Trophoblast cell (in vitro differentiated cells and primary cell): ENCODE data around the gene GRAMD2B.

Experiments
- DNase-seq, 2 donors: peaks; one replicate each; pipeline ENCODE4 v3.0.0-alpha.2; 2016
- H2AFZ ChIP-seq: 2 replicates; pipeline ENCODE4 v1.6.1; 2013; ENCODE audit warnings: low read length, moderate library complexity, mild to moderate bottlenecking; ENCODE audit not compliant: insufficient read depth, poor library complexity
- H2AK5ac ChIP-seq: 2 replicates; pipeline ENCODE4 v1.6.1; 2013; ENCODE audit warnings: mild to moderate bottlenecking, low read length
- H2BK120ac ChIP-seq: 2 replicates; pipeline ENCODE4 v1.6.1; 2013; ENCODE audit warnings: low read length, mild to moderate bottlenecking, moderate library complexity; ENCODE audit not compliant: insufficient read depth, poor library complexity
- H2BK12ac ChIP-seq: 2 replicates; pipeline ENCODE4 v1.6.1; 2013; ENCODE audit warnings: mild to moderate bottlenecking, low read length, moderate library complexity
- H2BK5ac ChIP-seq: 2 replicates; pipeline ENCODE4 v1.6.1; 2013; ENCODE audit warnings: low read length, low read depth, moderate library complexity, mild to moderate bottlenecking; ENCODE audit not compliant: poor library complexity
- H3K14ac ChIP-seq: 2 replicates; pipeline ENCODE4 v1.6.1; 2013; ENCODE audit warnings: mild to moderate bottlenecking, low read length
- H3K18ac ChIP-seq: 2 replicates; pipeline ENCODE4 v1.6.1; 2013; ENCODE audit warnings: mild to moderate bottlenecking, low read length
- H3K23ac ChIP-seq: 2 replicates; pipeline ENCODE4 v1.6.1; 2013; ENCODE audit warnings: low read length
- H3K27ac ChIP-seq: 2 replicates; pipeline ENCODE4 v1.5.1; 2013; ENCODE audit warnings: low read depth, mild to moderate bottlenecking, inconsistent platforms, low read length, moderate library complexity
- H3K27me3 ChIP-seq: 2 replicates; pipeline ENCODE4 v1.6.1; 2013; ENCODE audit warnings: inconsistent platforms, mild to moderate bottlenecking, low read length, moderate library complexity; ENCODE audit not compliant: insufficient read depth
- H3K36me3 ChIP-seq, 2 experiments: 1 replicate in 1 of 2; 2 replicates in 1 of 2; pipeline ENCODE4 v1.6.1; 2013; ENCODE audit warnings: low read length in 2 of 2, mild to moderate bottlenecking in 2 of 2, moderate library complexity in 1 of 2; ENCODE audit not compliant: insufficient read depth in 2 of 2, control insufficient read depth in 1 of 2
- H3K4ac ChIP-seq: 2 replicates; pipeline ENCODE4 v1.6.1; 2013; ENCODE audit warnings: low read depth, mild to moderate bottlenecking, low read length, moderate library complexity
- H3K4me1 ChIP-seq, 2 experiments: 1 replicate in 1 of 2; 2 replicates in 1 of 2; pipeline ENCODE4 v1.6.1; 2013; ENCODE audit warnings: low read length in 2 of 2, mild to moderate bottlenecking in 2 of 2, moderate library complexity in 1 of 2; ENCODE audit not compliant: insufficient read depth in 2 of 2, control insufficient read depth in 1 of 2
- H3K4me2 ChIP-seq: 2 replicates; pipeline ENCODE4 v1.6.1; 2013; ENCODE audit warnings: inconsistent platforms, mild to moderate bottlenecking, low read length, moderate library complexity
- H3K4me3 ChIP-seq: 2 replicates; pipeline ENCODE4 v1.5.1; 2013; ENCODE audit warnings: mild to moderate bottlenecking, low read depth, low read length, inconsistent platforms
- H3K79me1 ChIP-seq: one replicate; pipeline ENCODE4 v1.6.1; 2013; ENCODE audit warnings: low read length
- H3K79me2 ChIP-seq: 2 replicates; pipeline ENCODE4 v1.6.1; 2013; ENCODE audit warnings: low read length, mild to moderate bottlenecking; ENCODE audit not compliant: control insufficient read depth, insufficient read depth, poor library complexity
- H3K9ac ChIP-seq: 2 replicates; pipeline ENCODE4 v1.6.1; 2013; ENCODE audit warnings: mild to moderate bottlenecking, low read length
- H3K9me3 ChIP-seq: 2 replicates; pipeline ENCODE4 v1.6.1; 2013; ENCODE audit warnings: low read depth, mild to moderate bottlenecking, control low read depth, inconsistent platforms, low read length; ENCODE audit not compliant: insufficient read depth
- H4K12ac ChIP-seq: 2 replicates; pipeline ENCODE4 v1.6.1; 2013; ENCODE audit warnings: low read depth, mild to moderate bottlenecking, low read length, moderate library complexity
- H4K8ac ChIP-seq: 2 replicates; pipeline ENCODE4 v1.6.1; 2013; ENCODE audit warnings: low read depth, mild to moderate bottlenecking, low read length, moderate library complexity
- H4K91ac ChIP-seq: one replicate; pipeline ENCODE4 v1.6.1; 2013; ENCODE audit warnings: low read depth, mild to moderate bottlenecking, low read length, moderate library complexity
- WGBS: extraction: QIAGEN DNeasy Blood & Tissue Kit; methylation state at CpG from one replicate; pipeline ENCODE4 v1.1.7; 2013; ENCODE audit warnings: missing lambda C conversion rate; ENCODE audit not compliant: insufficient read length, insufficient coverage; ENCODE audit errors: extremely low coverage; 5-methylcytosine and 5-hydroxymethylcytosine counted together

The GRAMD2B gene

DNA sequence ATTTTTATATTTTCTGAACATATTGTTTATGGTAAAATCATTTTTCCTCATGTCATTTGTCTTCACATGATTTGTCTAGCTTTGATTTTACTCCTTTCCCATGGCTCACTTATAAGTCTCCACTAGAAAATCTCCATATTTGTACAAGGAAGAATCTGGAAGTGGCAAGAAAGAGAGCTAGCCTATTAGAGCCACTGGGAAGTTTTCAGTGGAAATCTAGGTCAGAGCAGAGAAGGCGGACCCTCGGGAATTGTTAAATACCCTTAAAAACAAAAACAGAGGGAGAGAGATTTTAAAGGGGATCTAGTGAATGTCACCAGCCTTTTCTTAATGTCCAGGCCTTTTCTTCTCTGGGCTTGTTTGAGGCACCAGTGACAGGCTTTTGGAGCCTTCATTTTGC lies 56.6 kb downstream of the GRAMD2B start:
- Histone ChIP-seq H4K12ac (no peak overlapping the region), H3K4me2 (no peak overlapping the region), H2BK5ac (no peak overlapping the region), H3K4me3 (no peak overlapping the region), H3K14ac (no peak overlapping the region), H3K79me2 (no peaks in the 10 kb centered on the region), H4K91ac (no peak overlapping the region), H3K23ac (no peak overlapping the region), H3K18ac (no peak overlapping the region), H3K4ac (no peak overlapping the region), H2AK5ac (no peak overlapping the region), H2BK12ac (no peak overlapping the region), H2BK120ac (no peak overlapping the region), H3K9me3 (no peaks in the 10 kb centered on the region), H4K8ac (no peak overlapping the region), H3K9ac (no peak overlapping the region), H3K36me3 (peaks cover 16 to 19% of the 10 kb centered on the region in 2 experiments), H3K79me1 (no peaks in the 10 kb centered on the region), H3K27me3 (no peaks in the 10 kb centered on the region), H3K4me1 (no peaks in the 10 kb centered on the region), H3K27ac (no peak overlapping the region), H2AFZ (no peak overlapping the region)
- no CpG with 5 or more reads among the region's 2 CpGs for WGBS
- DNase-seq: no peak

DNA sequence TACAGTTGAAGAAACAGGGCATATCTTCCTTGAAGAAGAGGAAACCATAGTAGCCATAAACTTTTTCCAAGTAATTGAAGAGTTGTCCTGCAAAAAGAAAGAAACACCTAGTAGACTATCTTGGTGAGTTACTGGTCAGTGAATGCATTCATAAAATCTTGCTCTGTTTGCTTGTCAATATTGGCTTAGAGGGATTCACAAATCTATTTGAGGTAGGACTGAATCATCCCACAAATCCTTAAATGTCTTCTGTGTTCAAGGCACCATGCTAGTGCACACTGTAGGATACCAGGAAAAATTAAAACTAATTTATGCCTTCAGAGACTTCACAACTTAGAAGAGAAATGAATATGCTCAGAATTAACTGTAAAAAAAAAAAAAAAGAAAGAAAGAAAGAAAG lies 57.6 kb downstream of the GRAMD2B start:
- no peak overlapping the region for H4K91ac ChIP-seq
- H3K4me2 ChIP-seq: no peak overlapping the region
- H3K27ac ChIP-seq: no peak overlapping the region
- no peak overlapping the region for H2AK5ac ChIP-seq
- H3K14ac ChIP-seq: no peak overlapping the region
- no peak overlapping the region for H3K4ac ChIP-seq
- DNase-seq: no peak
- no peak overlapping the region for H2BK120ac ChIP-seq
- H2BK12ac ChIP-seq: no peak overlapping the region
- H2AFZ ChIP-seq: no peak overlapping the region
- H4K8ac ChIP-seq: no peak overlapping the region
- no peak overlapping the region for H4K12ac ChIP-seq
- no peaks in the 10 kb centered on the region for H3K27me3 ChIP-seq
- no peak overlapping the region for H3K9ac ChIP-seq
- H3K4me1 ChIP-seq: no peaks in the 10 kb centered on the region
- H3K4me3 ChIP-seq: no peak overlapping the region
- H3K23ac ChIP-seq: no peak overlapping the region
- H3K9me3 ChIP-seq: no peaks in the 10 kb centered on the region
- no peaks in the 10 kb centered on the region for H3K79me1 ChIP-seq
- H2BK5ac ChIP-seq: no peak overlapping the region
- H3K36me3 ChIP-seq: peaks cover 18 to 23% of the 10 kb centered on the region in 2 experiments
- H3K18ac ChIP-seq: no peak overlapping the region
- no peaks in the 10 kb centered on the region for H3K79me2 ChIP-seq

DNA sequence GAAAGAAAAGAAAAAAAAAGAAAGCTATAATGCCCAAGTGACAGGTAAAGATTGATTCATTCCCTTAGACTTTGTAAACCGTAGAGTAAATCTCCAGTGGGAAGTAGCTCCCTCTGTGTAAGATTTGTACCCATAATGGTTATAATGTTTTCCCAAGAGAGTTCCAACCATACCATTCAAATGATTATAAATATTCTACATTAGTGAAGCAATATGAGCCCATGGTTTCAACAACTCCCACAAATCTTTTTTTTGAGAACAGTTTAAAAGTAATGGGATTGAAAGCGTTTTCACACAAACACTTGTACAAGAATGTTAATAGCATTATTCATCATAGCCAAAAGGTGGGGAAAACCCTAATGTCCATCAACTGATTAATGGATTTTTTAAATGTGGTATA lies 58.0 kb downstream of the GRAMD2B start:
- no peak overlapping the region for H4K12ac ChIP-seq
- H2BK12ac ChIP-seq: no peak overlapping the region
- H3K18ac ChIP-seq: no peak overlapping the region
- H3K27me3 ChIP-seq: no peaks in the 10 kb centered on the region
- WGBS: no CpG with 5 or more reads among the region's 2 CpGs
- no peak overlapping the region for H2AK5ac ChIP-seq
- no peak overlapping the region for H3K4ac ChIP-seq
- no peak overlapping the region for H2AFZ ChIP-seq
- DNase-seq: no peak
- no peak overlapping the region for H3K14ac ChIP-seq
- no peak overlapping the region for H3K27ac ChIP-seq
- no peak overlapping the region for H4K8ac ChIP-seq
- H3K9ac ChIP-seq: no peak overlapping the region
- H3K9me3 ChIP-seq: no peaks in the 10 kb centered on the region
- H3K79me1 ChIP-seq: no peaks in the 10 kb centered on the region
- H3K4me3 ChIP-seq: no peak overlapping the region
- no peaks in the 10 kb centered on the region for H3K4me1 ChIP-seq
- no peak overlapping the region for H3K23ac ChIP-seq
- no peak overlapping the region for H3K4me2 ChIP-seq
- no peak overlapping the region for H2BK5ac ChIP-seq
- H3K79me2 ChIP-seq: no peaks in the 10 kb centered on the region
- H2BK120ac ChIP-seq: no peak overlapping the region
- H3K36me3 ChIP-seq: peaks cover 17 to 24% of the 10 kb centered on the region in 2 experiments
- H4K91ac ChIP-seq: no peak overlapping the region

DNA sequence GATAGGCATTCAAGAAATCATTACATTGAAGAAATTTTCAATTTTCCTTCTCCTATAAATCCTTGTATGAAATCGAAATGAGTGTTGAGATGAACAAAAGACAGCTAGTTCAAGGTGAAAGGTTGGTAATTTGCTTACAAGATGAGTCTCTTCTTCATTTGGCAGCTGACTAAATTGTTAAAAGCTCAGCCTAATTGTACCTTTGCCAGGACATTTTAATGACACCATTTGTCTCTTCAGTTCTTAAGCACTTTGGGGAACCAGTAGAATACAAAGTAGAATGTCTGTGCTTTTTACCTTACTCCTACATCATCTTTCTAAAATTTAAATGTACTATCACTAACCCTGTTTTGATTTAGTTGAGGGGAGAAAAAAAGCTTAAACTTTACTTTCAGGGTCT lies 59.4 kb downstream of the GRAMD2B start:
- Histone ChIP-seq H3K9me3 (no peaks in the 10 kb centered on the region), H3K4ac (no peak overlapping the region), H2BK5ac (no peak overlapping the region), H3K4me2 (no peak overlapping the region), H3K23ac (no peak overlapping the region), H3K36me3 (peaks cover 19 to 25% of the 10 kb centered on the region in 2 experiments), H3K9ac (no peak overlapping the region), H2AK5ac (no peak overlapping the region), H3K4me1 (no peaks in the 10 kb centered on the region), H3K79me1 (no peaks in the 10 kb centered on the region), H3K79me2 (no peaks in the 10 kb centered on the region), H2AFZ (no peak overlapping the region), H3K27ac (no peak overlapping the region), H3K18ac (no peak overlapping the region), H4K91ac (no peak overlapping the region), H2BK12ac (no peak overlapping the region), H2BK120ac (no peak overlapping the region), H3K4me3 (no peak overlapping the region), H4K12ac (no peak overlapping the region), H4K8ac (no peak overlapping the region), H3K27me3 (no peaks in the 10 kb centered on the region), H3K14ac (no peak overlapping the region)
- WGBS: no CpG with 5 or more reads among the region's 1 CpG
- no peak for DNase-seq
